ENCODE measurements around the gene TNPO3.
"Not testable (repeated sequence)": the region's sequence is repeated elsewhere in the genome, so short reads cannot be mapped to it uniquely, and the experiment has no call there.

TNPO3 gene

GRCh38 chr7:129014501-129015101 lies 40.3 kb downstream of the TNPO3 start:
- DNase-seq (ENCODE audit: low spot score) = no peak

DNA sequence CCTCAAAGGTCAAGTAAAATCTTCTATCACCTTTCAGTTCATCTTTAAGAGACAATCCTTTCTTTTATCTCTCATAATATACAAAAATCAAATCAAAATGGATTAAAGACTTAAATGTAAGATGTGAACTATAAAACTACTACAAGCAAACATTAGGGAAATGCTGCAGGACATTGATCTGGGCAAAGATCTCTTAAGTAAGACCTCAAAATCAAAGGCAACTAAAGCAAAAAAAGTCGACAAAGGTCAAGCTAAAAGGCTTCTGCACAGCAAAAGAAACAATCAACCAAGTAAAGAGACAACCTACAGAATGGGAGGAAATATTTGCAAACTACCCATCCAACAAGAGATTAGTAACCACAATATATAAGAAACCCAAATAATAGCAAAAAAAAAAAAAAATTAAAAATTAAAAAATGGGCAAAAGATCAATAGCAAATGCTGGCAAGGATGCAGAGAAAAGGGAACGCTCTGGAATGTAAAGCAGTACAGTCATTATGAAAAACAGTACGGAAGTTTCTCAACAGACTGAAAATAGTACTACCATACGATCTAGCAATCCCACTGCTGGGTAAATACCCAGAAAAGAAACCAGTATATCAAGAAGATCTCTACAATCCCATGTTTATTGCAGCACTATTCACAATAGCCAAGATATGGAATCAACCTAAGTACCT lies 41.7 kb downstream of the TNPO3 start:
- no peak for DNase-seq (ENCODE audit: low spot score)

DNA sequence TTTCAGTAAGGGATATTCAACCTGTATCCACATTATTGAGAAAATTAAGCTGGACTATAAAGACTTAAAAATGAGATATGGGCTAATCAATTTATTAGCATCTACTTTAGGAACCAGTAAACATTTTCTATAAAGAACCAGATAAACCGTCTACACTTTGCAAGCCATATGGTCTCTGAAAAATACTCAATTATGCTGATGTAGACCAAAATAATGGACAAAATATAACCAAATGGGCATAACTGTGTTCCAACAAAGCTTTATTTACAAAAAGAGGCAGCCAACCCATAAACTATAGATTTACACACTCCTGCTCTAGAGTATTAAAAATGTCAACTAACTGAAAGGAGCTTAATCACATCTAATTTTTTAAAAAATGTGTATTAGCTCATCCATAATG lies 42.3 kb downstream of the TNPO3 start:
- DNase-seq (ENCODE audit: low spot score) = no peak

DNA sequence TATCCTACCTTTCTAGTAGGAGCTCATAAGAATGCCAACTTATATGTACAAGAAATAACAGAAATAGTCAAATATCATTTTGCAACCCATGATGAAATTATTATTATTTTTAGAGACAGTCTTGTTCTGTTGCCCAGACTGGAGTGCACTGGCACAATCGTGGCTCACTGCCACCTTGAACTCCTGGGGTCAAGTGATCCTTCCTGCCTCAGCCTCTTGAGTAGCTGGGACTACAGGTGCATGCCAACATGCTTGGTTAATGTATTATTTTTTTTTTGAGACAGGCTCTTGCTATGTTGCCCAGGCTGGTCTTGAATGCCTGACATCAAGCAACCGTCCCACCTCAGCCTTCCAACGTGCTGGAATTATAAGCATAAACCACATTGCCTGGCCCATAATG lies 44.8 kb downstream of the TNPO3 start:
- no peak for DNase-seq (ENCODE audit: low spot score)

DNA sequence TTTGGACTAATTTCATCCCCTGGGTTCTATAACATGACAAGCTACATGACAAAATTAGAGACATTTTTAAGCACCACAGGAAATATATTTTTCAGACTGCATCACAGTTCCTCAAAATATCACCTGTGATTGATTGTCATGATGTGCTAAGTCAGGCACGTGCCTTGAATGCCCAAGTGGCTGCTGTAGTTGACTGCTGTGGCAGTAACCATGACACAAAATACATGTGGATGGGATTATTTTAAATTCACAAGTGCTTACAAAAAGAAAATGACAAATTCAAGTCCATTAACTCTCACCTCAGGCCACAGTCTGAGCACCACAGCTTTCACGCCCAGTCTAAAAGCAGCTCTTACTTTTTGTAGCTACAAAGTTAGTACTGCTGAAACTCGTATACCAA lies 45.5 kb downstream of the TNPO3 start:
- DNase-seq (ENCODE audit: low spot score) = no peak

DNA sequence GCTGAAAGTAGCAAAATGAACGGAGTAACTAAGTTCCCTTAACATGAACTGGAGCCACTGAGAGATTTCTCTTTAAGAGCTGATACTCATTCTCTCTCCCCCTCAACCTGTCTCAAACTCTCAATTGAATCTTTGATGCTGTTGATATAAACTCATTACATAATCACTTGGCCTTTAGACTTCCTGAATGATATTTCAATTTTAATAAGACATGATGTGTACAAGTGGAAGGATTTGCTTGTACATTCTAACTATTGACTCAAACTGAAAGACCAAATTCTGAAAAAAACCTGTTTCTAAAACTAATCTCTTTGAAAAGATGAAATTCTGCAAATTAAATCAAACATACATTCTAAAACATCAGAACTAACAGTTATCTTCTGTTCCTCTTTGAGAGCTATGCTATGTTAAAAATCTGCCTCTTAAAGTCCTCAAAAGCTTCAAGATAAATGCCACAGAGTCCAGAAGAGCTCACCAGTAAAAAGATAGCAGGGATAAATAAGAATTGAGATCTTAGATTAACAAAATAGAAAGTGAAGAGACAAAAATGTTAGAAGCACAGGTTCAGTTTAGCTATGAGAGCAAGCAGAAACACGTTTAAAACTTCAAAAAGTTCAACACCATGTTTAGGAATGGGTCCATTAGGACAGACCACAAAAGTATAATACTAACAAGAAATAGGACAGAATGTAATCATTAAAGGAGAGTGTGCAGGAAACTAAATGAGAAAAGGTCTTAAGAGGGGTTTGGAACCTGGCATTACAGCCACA lies 46.1 kb downstream of the TNPO3 start:
- peak; percentile 21 for DNase-seq (ENCODE audit: low spot score)

GRCh38 chr7:129007572-129007971 lies 47.3 kb downstream of the TNPO3 start:
- DNase-seq (ENCODE audit: low spot score) = no peak

- DNase-seq (ENCODE audit: low spot score) = no peak
These were observed 48.1 kb downstream of the TNPO3 start for GRCh38 chr7:129006636-129007414.

- DNase-seq (ENCODE audit: low spot score) = no peak
These were observed 49.7 kb downstream of the TNPO3 start for GRCh38 chr7:129005186-129005585.

DNA sequence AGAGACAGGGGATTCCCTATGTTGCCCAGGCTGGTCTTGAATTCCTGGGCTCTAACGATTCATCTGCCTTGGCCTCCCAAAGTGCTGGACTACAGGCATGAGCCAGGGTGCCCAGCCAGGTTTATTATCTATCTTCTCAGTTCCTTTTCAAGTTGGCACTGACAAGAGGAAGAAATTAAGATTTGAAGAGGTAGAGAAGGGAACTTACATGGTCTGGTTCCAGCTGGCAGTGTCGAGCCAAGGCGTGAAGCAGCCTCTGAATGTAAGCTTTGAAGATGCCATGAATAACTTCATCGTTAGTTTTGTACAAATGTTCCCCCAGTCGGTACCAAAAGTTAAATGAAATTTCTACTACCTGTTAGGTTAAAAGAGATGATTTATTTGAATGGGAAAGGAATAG lies 57.7 kb downstream of the TNPO3 start:
- no peak for DNase-seq (ENCODE audit: low spot score)

DNA sequence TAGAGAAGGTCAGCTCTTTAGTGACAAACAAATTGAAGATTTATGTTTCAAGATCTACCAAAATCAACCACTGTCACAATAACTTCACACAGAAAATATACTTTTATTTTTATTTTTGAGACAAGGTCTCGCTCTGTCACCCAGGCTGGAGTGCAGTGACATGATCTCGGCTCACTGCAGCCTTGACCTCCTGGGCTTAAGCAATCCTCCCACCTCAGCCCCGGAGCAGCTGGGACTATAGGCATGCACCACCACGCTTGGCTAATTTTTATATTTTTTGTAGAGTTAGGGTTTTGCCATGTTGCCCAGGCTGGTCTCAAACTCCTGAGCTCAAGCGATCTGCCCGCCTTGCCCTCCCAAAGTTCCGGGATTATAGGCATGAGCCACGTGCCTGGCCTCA lies 60.4 kb downstream of the TNPO3 start:
- DNase-seq (ENCODE audit: low spot score) = not testable (repeated sequence)

DNA sequence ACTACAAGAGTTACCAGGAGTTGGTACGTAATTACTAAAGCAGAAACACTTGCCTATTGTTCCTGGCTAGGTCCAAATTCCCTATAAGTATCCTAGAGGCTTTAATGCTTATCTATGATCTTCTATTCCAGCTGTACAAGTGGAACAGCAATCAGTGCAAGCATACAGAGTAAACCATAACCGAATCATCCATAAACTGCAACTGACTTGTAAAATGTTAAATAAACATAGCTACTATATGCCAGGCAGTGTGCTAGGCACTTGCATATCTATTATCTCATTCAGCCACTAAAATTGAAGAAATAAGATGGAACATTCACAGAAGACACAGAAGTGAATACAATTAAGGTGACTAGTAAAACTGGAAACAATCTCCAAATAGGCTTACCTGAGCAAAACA lies 61.5 kb downstream of the TNPO3 start:
- no peak for DNase-seq (ENCODE audit: low spot score)

DNA sequence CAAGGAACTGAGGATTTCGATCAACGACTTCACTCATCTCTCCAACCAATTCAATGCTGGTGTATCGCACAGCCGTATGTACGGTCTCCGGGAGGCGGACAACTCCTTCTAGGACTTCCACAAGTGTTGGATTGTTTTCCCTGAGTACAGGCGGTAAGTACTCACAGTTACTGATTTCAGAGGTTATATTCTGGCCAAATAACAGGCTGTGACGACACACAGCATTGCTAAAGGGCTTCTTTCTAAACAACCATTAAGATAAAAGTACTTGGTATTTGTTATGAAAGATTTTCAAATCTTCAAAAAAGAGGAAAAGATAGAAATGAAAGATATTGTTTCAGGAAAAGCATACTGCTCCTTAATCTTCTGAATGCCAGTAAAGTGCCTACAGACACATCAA lies 65.0 kb downstream of the TNPO3 start:
- no peak for DNase-seq (ENCODE audit: low spot score)

DNA sequence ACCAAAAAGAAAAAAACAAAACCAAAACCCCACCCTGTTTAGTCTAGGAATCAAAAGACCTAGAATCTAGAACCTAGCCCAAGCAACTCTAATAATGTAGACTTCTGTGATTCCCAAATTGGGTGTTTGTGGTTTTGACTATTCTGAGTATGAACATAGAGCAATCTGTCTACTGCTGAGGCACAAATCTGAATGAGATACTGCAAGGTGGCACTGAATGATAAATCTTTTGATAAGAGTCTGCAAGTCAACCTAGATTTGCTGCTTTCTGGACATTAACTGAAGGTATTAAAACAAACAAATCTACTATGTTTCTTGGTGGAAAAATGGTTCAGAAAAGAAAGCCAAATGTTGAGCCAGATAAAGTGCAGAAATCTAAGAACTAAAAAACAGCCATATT lies 66.5 kb downstream of the TNPO3 start:
- no peak for DNase-seq (ENCODE audit: low spot score)

GRCh38 chr7:128986609-128987008 lies 68.3 kb downstream of the TNPO3 start:
- no peak for DNase-seq (ENCODE audit: low spot score)

DNA sequence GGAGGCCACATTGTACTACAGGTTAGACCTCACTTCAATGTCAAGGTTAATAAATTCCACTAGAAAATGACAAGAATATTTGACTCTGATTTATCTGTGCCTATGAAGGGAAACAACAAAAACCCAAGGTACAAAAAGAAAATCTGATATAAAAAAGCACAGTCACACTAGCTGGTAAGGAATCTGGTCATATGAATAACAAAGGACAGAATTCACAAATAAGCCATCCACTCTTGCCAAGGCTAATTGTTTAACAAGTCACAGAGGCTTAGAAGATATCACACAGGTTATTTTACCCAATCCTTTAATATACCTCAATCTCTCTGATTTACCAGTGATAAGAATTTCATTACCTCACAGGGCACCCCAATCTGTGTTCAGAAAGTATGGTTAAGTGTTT lies 69.3 kb downstream of the TNPO3 start:
- no peak for DNase-seq (ENCODE audit: low spot score)

- no peak for DNase-seq (ENCODE audit: low spot score)
These were observed 72.8 kb downstream of the TNPO3 start for GRCh38 chr7:128982105-128982504.

GRCh38 chr7:128974241-128974934 lies 80.5 kb downstream of the TNPO3 start:
- DNase-seq (ENCODE audit: low spot score) = no peak

GRCh38 chr7:128968624-128969023 lies 86.3 kb downstream of the TNPO3 start:
- no peak for DNase-seq (ENCODE audit: low spot score)

DNA sequence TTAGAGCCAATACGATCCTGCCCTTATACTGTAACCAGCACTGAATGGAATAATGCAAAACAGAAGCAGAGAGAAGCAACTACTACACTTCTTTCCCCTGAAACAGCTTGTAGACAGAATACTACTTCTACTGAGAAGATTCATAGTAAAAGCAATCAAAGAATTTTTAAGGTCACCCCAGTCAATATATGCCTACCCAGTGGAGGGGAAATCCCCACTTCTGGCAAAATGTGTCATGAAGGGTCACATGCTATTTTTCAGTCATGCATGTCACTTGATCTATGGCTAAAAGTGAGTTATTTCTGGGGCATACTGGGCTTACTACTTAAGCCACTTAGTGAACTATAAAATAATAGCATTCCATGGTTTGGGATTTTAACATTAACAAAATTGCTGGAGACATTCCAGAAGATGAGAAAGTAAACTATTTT lies 91.6 kb downstream of the TNPO3 start:
- DNase-seq (ENCODE audit: low spot score) = peak; percentile 44

- no peak for DNase-seq (ENCODE audit: low spot score)
These were observed 92.0 kb downstream of the TNPO3 start for GRCh38 chr7:128962899-128963298.

Data from COLO829 (cell line).